T47D (cell line): ENCODE data around the gene LY6G5C.

Source experiments
- DNase-seq, 2 experiments: peaks; one replicate each; pipeline versions ENCODE4 v3.0.0 to v3.0.0-alpha.2; 2011 to 2012; ENCODE audit warnings: low read depth in 1 of 2, low spot score in 1 of 2
- JUND ChIP-seq: IDR thresholded peaks from 2 replicates; pipeline ENCODE4 v1.6.1; 2012; ENCODE audit warnings: low read depth
- in situ Hi-C: cut with HindIII; loops from 2 replicates; pipeline ENCODE4 v1.10.0; 2016; ENCODE audit warnings: low sequenced_read_pairs, low pct_unique_long_range_greater_than_20kb

The LY6G5C gene

GRCh38 chr6:31645325-31645724, 35.5 kb downstream of the LY6G5C start:
- in situ Hi-C loops = no loop called here
- no peak for DNase-seq
- no peak for TF ChIP-seq JUND

- no peak for DNase-seq
- no peak for TF ChIP-seq JUND
- in situ Hi-C loops = no loop called here
Observed at GRCh38 chr6:31643818-31644454, 36.9 kb downstream of the LY6G5C start.

- in situ Hi-C loops = no loop called here
- TF ChIP-seq JUND = no peak
- no peak for DNase-seq
Observed at GRCh38 chr6:31642798-31643570, 37.9 kb downstream of the LY6G5C start.

GRCh38 chr6:31641370-31641769, 39.5 kb downstream of the LY6G5C start:
- TF ChIP-seq JUND = no peak
- no peak for DNase-seq
- in situ Hi-C loops = no loop called here

- no peak for TF ChIP-seq JUND
- DNase-seq = no peak
- in situ Hi-C loops = no loop called here
Observed at GRCh38 chr6:31640612-31641011, 40.3 kb downstream of the LY6G5C start.

GRCh38 chr6:31639449-31639861, 41.4 kb downstream of the LY6G5C start:
- in situ Hi-C loops = no loop called here
- TF ChIP-seq JUND = no peak
- DNase-seq = no peak

- peak in 1 of 2 experiments; percentile 33 for DNase-seq
- in situ Hi-C loops = no loop called here
- TF ChIP-seq JUND = no peak
Observed at GRCh38 chr6:31639043-31639442, 41.8 kb downstream of the LY6G5C start.

GRCh38 chr6:31636698-31637596, 43.9 kb downstream of the LY6G5C start:
- no peak for DNase-seq
- in situ Hi-C loops = no loop called here
- no peak for TF ChIP-seq JUND

- in situ Hi-C loops = no loop called here
- DNase-seq = no peak
- TF ChIP-seq JUND = no peak
Observed at GRCh38 chr6:31634969-31635575, 45.8 kb downstream of the LY6G5C start.

- no peak for DNase-seq
- in situ Hi-C loops = no loop called here
- TF ChIP-seq JUND = no peak
Observed at GRCh38 chr6:31634131-31634530, 46.7 kb downstream of the LY6G5C start.

- no peak for DNase-seq
- in situ Hi-C loops = no loop called here
- no peak for TF ChIP-seq JUND
Observed at GRCh38 chr6:31633447-31633846, 47.4 kb downstream of the LY6G5C start.

GRCh38 chr6:31632279-31632946, 48.5 kb downstream of the LY6G5C start:
- DNase-seq = no peak
- TF ChIP-seq JUND = no peak
- in situ Hi-C loops = no loop called here
